IMR-90 (cell line): ENCODE results near the gene RND1. TPM values are rescaled to one million over a fixed set of nuclear protein-coding genes. Genes with fewer than 3 reads are reported as not detected.

Experiments used
- ATAC-seq: fragments of 200-7000 bp; cut with Tn5 transposase; 2 replicates; pipeline ENCODE4 v1.9.1; 2020; ENCODE audit warnings: low read depth, mild to moderate bottlenecking, moderate library complexity
- BruUV-seq: library from RNA; stranded (reverse); fragments of 400-500 nt; replicated peaks from 2 replicates; lab custom pipeline; 2021; lab: Mats Ljungman, UMichigan
- CTCF ChIA-PET: fragments of 300-600 bp; formaldehyde crosslinking; extraction: SDS; loops from one replicate; lab custom pipeline; 2021; ENCODE audit warnings: antibody characterized with exemption; lab: Yijun Ruan, JAX
- POLR2A ChIA-PET: fragments of 300-600 bp; sonication (Branson Sonifier 250); formaldehyde crosslinking; loops from one replicate; lab custom pipeline; 2022; ENCODE audit warnings: antibody characterized with exemption; ENCODE audit not compliant: unreplicated experiment; lab: Charles Lee
- DNase-seq: peaks from one replicate; pipeline ENCODE4 v3.0.0; 2013
- H2AFZ ChIP-seq: replicated peaks from 2 replicates; pipeline ENCODE3; 2013; ENCODE audit warnings: low read length, mild to moderate bottlenecking; ENCODE audit not compliant: poor library complexity
- H2AK5ac ChIP-seq: 2 replicates; pipeline ENCODE4 v1.6.1; 2013; ENCODE audit warnings: low read depth, low read length, inconsistent platforms
- H2AK9ac ChIP-seq: replicated peaks from 2 replicates; pipeline ENCODE3; 2013; ENCODE audit warnings: mild to moderate bottlenecking, low read depth, low read length, moderate library complexity; ENCODE audit not compliant: poor library complexity
- H2BK120ac ChIP-seq: 2 replicates; pipeline ENCODE4 v1.6.1; 2013; ENCODE audit warnings: low read depth, low read length, inconsistent platforms
- H2BK15ac ChIP-seq: 3 replicates; pipeline ENCODE4 v1.6.1; 2013; ENCODE audit warnings: low read depth, low read length, inconsistent platforms
- H2BK20ac ChIP-seq: 2 replicates; pipeline ENCODE4 v1.6.1; 2013; ENCODE audit warnings: low read depth, mild to moderate bottlenecking, inconsistent platforms, low read length, moderate library complexity
- H2BK5ac ChIP-seq: 2 replicates; pipeline ENCODE4 v1.6.1; 2013; ENCODE audit warnings: mild to moderate bottlenecking, low read depth, low read length, inconsistent platforms; ENCODE audit not compliant: poor library complexity, severe bottlenecking
- H3K14ac ChIP-seq: replicated peaks from 2 replicates; pipeline ENCODE4 v1.6.1; 2013; ENCODE audit warnings: low read depth, low read length, inconsistent platforms
- H3K18ac ChIP-seq: 2 replicates; pipeline ENCODE4 v1.6.1; 2013; ENCODE audit warnings: low read depth, low read length, control low read depth
- H3K23ac ChIP-seq: 2 replicates; pipeline ENCODE4 v1.6.1; 2013; ENCODE audit warnings: low read depth, low read length, inconsistent platforms
- H3K27ac ChIP-seq: 2 replicates; pipeline ENCODE4 v1.5.1; 2013; ENCODE audit warnings: mild to moderate bottlenecking, control low read depth, low read length; ENCODE audit not compliant: insufficient read depth
- H3K27me3 ChIP-seq: 2 replicates; pipeline ENCODE4 v1.6.1; 2013; ENCODE audit warnings: low read length; ENCODE audit not compliant: control insufficient read depth, insufficient read depth
- H3K36me3 ChIP-seq: 2 replicates; pipeline ENCODE4 v1.6.1; 2013; ENCODE audit warnings: low read length, mixed read lengths; ENCODE audit not compliant: control insufficient read depth, insufficient read depth
- H3K4ac ChIP-seq: 2 replicates; pipeline ENCODE4 v1.6.1; 2013; ENCODE audit warnings: low read depth, low read length, inconsistent platforms
- H3K4me1 ChIP-seq: 2 replicates; pipeline ENCODE4 v1.6.1; 2013; ENCODE audit warnings: low read length, mixed read lengths; ENCODE audit not compliant: control insufficient read depth, insufficient read depth
- H3K4me2 ChIP-seq: 2 replicates; pipeline ENCODE4 v1.6.1; 2013; ENCODE audit warnings: low read depth, mild to moderate bottlenecking, control low read depth, low read length, moderate library complexity
- H3K4me3 ChIP-seq: 2 replicates; pipeline ENCODE4 v1.5.1; 2013; ENCODE audit warnings: low read depth, mild to moderate bottlenecking, control low read depth, low read length, moderate library complexity; ENCODE audit not compliant: insufficient read depth
- H3K56ac ChIP-seq: 2 replicates; pipeline ENCODE4 v1.6.1; 2013; ENCODE audit warnings: low read length, inconsistent platforms; ENCODE audit not compliant: insufficient read depth; ENCODE audit errors: extremely low read depth
- H3K79me1 ChIP-seq, 2 experiments: 2 replicates each; pipeline ENCODE4 v1.6.1; 2013; ENCODE audit warnings: low read length in 2 of 2, inconsistent platforms in 1 of 2, low read depth in 1 of 2
- H3K9ac ChIP-seq: 2 replicates; pipeline ENCODE4 v1.6.1; 2013; ENCODE audit warnings: low read depth, low read length, control low read depth
- H3K9me1 ChIP-seq: 2 replicates; pipeline ENCODE4 v1.6.1; 2013; ENCODE audit warnings: low read length, inconsistent platforms; ENCODE audit not compliant: insufficient read depth
- H3K9me3 ChIP-seq: 2 replicates; pipeline ENCODE4 v1.6.1; 2013; ENCODE audit warnings: low read length; ENCODE audit not compliant: control insufficient read depth, insufficient read depth
- H4K20me1 ChIP-seq: 2 replicates; pipeline ENCODE4 v1.6.1; 2013; ENCODE audit warnings: low read length, inconsistent platforms; ENCODE audit not compliant: insufficient read depth
- H4K5ac ChIP-seq: 2 replicates; pipeline ENCODE4 v1.6.1; 2013; ENCODE audit warnings: mild to moderate bottlenecking, low read depth, low read length, control low read depth
- H4K8ac ChIP-seq, 2 experiments: 2 replicates each; pipeline ENCODE4 v1.6.1; 2013; ENCODE audit warnings: low read depth in 2 of 2, low read length in 2 of 2, control low read depth in 1 of 2, inconsistent platforms in 1 of 2
- H4K91ac ChIP-seq: 2 replicates; pipeline ENCODE4 v1.6.1; 2013; ENCODE audit warnings: low read depth, low read length, inconsistent platforms; ENCODE audit not compliant: insufficient read depth
- BHLHE40 ChIP-seq: fragments of 150-350 bp; IDR thresholded peaks from 2 replicates; pipeline ENCODE4 v1.6.1; 2016; ENCODE audit warnings: mild to moderate bottlenecking, low read depth, low read length
- CEBPB ChIP-seq: IDR thresholded peaks from 2 replicates; pipeline ENCODE4 v1.6.1; 2012; ENCODE audit warnings: low read depth, low read length, improper control_type of control experiment
- CHD1 ChIP-seq: IDR thresholded peaks from 2 replicates; pipeline ENCODE4 v1.6.1; 2012; ENCODE audit warnings: low read depth, low read length, improper control_type of control experiment
- FOS ChIP-seq: fragments of 150-350 bp; IDR thresholded peaks from 2 replicates; pipeline ENCODE4 v1.6.1; 2016; ENCODE audit warnings: low read depth, low read length
- MAFK ChIP-seq: IDR thresholded peaks from 2 replicates; pipeline ENCODE4 v1.6.1; 2012; ENCODE audit warnings: low read depth, low read length, improper control_type of control experiment
- MAZ ChIP-seq: IDR thresholded peaks from 2 replicates; pipeline ENCODE4 v1.6.1; 2012; ENCODE audit warnings: low read depth, mild to moderate bottlenecking, low read length, improper control_type of control experiment, moderate library complexity, borderline replicate concordance
- MXI1 ChIP-seq: IDR thresholded peaks from 2 replicates; pipeline ENCODE4 v1.6.1; 2012; ENCODE audit warnings: low read depth, mild to moderate bottlenecking, low read length, moderate library complexity, borderline replicate concordance
- NFE2L2 ChIP-seq: fragments of 150-350 bp; IDR thresholded peaks from 2 replicates; pipeline ENCODE4 v1.6.1; 2016; ENCODE audit warnings: low read depth, mild to moderate bottlenecking, low read length
- POLR2A ChIP-seq: IDR thresholded peaks from 2 replicates; pipeline ENCODE4 v1.6.1; 2012; ENCODE audit warnings: mild to moderate bottlenecking, low read depth, low read length
- RAD21 ChIP-seq: IDR thresholded peaks from 2 replicates; pipeline ENCODE4 v1.6.1; 2012; ENCODE audit warnings: low read length, improper control_type of control experiment
- RCOR1 ChIP-seq: IDR thresholded peaks from 2 replicates; pipeline ENCODE4 v1.6.1; 2012; ENCODE audit warnings: mild to moderate bottlenecking, low read length, improper control_type of control experiment; ENCODE audit not compliant: insufficient replicate concordance
- RFX5 ChIP-seq: IDR thresholded peaks from 2 replicates; pipeline ENCODE4 v1.8.0; 2012; ENCODE audit warnings: low read depth, mild to moderate bottlenecking, low read length, moderate library complexity
- SMC3 ChIP-seq: fragments of 150-350 bp; IDR thresholded peaks from 2 replicates; pipeline ENCODE4 v1.6.1; 2016; ENCODE audit warnings: low read depth, mild to moderate bottlenecking, antibody characterized with exemption, low read length, moderate library complexity
- USF2 ChIP-seq: fragments of 150-350 bp; IDR thresholded peaks from 2 replicates; pipeline ENCODE4 v1.6.1; 2017; ENCODE audit warnings: mild to moderate bottlenecking, antibody characterized with exemption, low read length, low read depth
- WGBS, 2 experiments: methylation state at CpG; one replicate each; pipeline versions ENCODE4 v1.1.5 to v1.1.7; 2013; ENCODE audit warnings: missing lambda C conversion rate in 2 of 2; ENCODE audit not compliant: insufficient read length in 1 of 2; ENCODE audit errors: extremely low coverage in 2 of 2; 5-methylcytosine and 5-hydroxymethylcytosine counted together
- dilution Hi-C: fragments of 300-500 bp; cut with HindIII; formaldehyde crosslinking; loops from one replicate; pipeline ENCODE4 v1.14.3; 2018; ENCODE audit warnings: low sequenced_read_pairs; ENCODE audit not compliant: unreplicated experiment
- in situ Hi-C: fragments of 300-500 bp; cut with MboI; formaldehyde crosslinking; loops from 3 replicates; pipeline ENCODE4 v1.14.3; 2019; ENCODE audit warnings: low sequenced_read_pairs, inconsistent platforms, mixed read lengths
- intact Hi-C: fragments of 100-400 bp; cut with micrococcal nuclease; formaldehyde crosslinking; loops from 2 replicates; pipeline ENCODE4 v1.10.0; 2022
- polyA plus RNA-seq, 3 experiments: library from polyadenylated mRNA; depleted of rRNA; stranded (reverse); fragments of >200 nt; gene quantifications; 2 replicates each; pipeline ENCODE4 v1.2.3, GENCODE V29; 2012; ENCODE audit warnings: low replicate concordance in 1 of 3
- total RNA-seq: library from RNA; depleted of rRNA; stranded (reverse); fragments of >200 nt; gene quantifications from 2 replicates; pipeline ENCODE4 v1.2.3, GENCODE V29; 2012
- TF ChIP-seq, protein P1 (sequence below): fragments of 150-350 bp; IDR thresholded peaks from 2 replicates; pipeline ENCODE4 v1.6.1; 2016; ENCODE audit warnings: low read depth, mild to moderate bottlenecking, low read length, moderate library complexity, borderline replicate concordance
- TF ChIP-seq, protein P2 (sequence below): conservative IDR thresholded peaks from 2 replicates; pipeline ENCODE4 v1.5.1; 2012; ENCODE audit warnings: mild to moderate bottlenecking, low read depth, low read length, improper control_type of control experiment

The RND1 gene
- total and polyA plus RNA-seq, 2 of the 4 experiments (the other 2 are of a cell fraction), result under 0.01 to 0.21 TPM

DNA sequence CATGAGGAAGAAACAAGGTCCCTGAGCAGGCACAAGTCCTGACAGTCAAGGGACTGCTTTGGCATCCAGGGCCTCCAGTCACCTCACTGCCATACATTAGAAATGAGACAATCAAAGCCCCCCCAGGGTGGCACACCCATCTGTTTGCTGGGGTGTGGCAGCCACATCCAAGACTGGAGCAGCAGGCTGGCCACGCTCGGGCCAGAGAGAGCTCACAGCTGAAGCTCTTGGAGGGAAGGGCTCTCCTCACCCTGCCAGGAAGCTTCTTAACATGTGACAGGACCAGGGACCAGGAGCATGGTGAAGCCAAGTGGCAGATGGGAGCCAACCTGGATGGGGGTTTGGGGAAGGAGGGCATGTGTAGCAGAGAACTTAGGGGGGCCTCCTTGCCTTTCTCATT, 37.4 kb downstream of the RND1 start:
- CTCF ChIA-PET, result interaction anchor here (0.6 kb wide), 1 partner anchor 171 kb away, joined by 5 read pairs; no protein-coding TSS in a partner anchor
- no peak for ATAC-seq

More for the DNA sequence above, 37.4 kb downstream of the RND1 start:
- in situ Hi-C loops, result no loop called here
- H2BK20ac ChIP-seq, result no peak overlapping the region
- no peak overlapping the region for H2AFZ ChIP-seq
- H3K36me3 ChIP-seq, result peaks cover 97% of the 10 kb centered on the region
- no peak overlapping the region for H4K91ac ChIP-seq
- H3K9ac ChIP-seq, result no peak overlapping the region
- TF ChIP-seq CEBPB, result no peak
- TF ChIP-seq RCOR1, result no peak
- TF ChIP-seq, protein P1, sequence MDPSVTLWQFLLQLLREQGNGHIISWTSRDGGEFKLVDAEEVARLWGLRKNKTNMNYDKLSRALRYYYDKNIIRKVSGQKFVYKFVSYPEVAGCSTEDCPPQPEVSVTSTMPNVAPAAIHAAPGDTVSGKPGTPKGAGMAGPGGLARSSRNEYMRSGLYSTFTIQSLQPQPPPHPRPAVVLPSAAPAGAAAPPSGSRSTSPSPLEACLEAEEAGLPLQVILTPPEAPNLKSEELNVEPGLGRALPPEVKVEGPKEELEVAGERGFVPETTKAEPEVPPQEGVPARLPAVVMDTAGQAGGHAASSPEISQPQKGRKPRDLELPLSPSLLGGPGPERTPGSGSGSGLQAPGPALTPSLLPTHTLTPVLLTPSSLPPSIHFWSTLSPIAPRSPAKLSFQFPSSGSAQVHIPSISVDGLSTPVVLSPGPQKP, result no peak
- TF ChIP-seq, protein P2, sequence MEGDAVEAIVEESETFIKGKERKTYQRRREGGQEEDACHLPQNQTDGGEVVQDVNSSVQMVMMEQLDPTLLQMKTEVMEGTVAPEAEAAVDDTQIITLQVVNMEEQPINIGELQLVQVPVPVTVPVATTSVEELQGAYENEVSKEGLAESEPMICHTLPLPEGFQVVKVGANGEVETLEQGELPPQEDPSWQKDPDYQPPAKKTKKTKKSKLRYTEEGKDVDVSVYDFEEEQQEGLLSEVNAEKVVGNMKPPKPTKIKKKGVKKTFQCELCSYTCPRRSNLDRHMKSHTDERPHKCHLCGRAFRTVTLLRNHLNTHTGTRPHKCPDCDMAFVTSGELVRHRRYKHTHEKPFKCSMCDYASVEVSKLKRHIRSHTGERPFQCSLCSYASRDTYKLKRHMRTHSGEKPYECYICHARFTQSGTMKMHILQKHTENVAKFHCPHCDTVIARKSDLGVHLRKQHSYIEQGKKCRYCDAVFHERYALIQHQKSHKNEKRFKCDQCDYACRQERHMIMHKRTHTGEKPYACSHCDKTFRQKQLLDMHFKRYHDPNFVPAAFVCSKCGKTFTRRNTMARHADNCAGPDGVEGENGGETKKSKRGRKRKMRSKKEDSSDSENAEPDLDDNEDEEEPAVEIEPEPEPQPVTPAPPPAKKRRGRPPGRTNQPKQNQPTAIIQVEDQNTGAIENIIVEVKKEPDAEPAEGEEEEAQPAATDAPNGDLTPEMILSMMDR, result no peak
- TF ChIP-seq NFE2L2, result no peak
- TF ChIP-seq RFX5, result no peak
- TF ChIP-seq CHD1, result no peak
- TF ChIP-seq POLR2A, result no peak
- TF ChIP-seq RAD21, result no peak
- TF ChIP-seq MAZ, result no peak
- TF ChIP-seq BHLHE40, result no peak
- TF ChIP-seq USF2, result no peak
- TF ChIP-seq MAFK, result no peak
- no peak for TF ChIP-seq SMC3
- no peak for TF ChIP-seq MXI1
- TF ChIP-seq FOS, result no peak
- no peaks in the 10 kb centered on the region for H3K27me3 ChIP-seq
- no peak for DNase-seq
- H2BK15ac ChIP-seq, result no peak overlapping the region
- H4K8ac ChIP-seq, result no peak overlapping the region
- no peak overlapping the region for H2BK5ac ChIP-seq
- no peak overlapping the region for H3K56ac ChIP-seq
- POLR2A ChIA-PET, result no interaction called here
- TSS peak; percentile 80 for BruUV-seq
- no peak overlapping the region for H3K27ac ChIP-seq
- H3K4me2 ChIP-seq, result no peak overlapping the region
- no peaks in the 10 kb centered on the region for H3K9me3 ChIP-seq
- no peak overlapping the region for H3K23ac ChIP-seq
- 86% methylated on average over 2 of the region's 2 CpGs; no CpG with 5 or more reads in 1 of the 2 experiments for WGBS, 2 experiments
- no peak overlapping the region for H2AK9ac ChIP-seq
- H3K4ac ChIP-seq, result no peak overlapping the region
- H3K79me1 ChIP-seq, result peaks cover 0 to 13% of the 10 kb centered on the region in 2 experiments; a peak in 2 of 4 replicates
- no peak overlapping the region for H3K14ac ChIP-seq
- no peaks in the 10 kb centered on the region; the same call in none of the 2 replicates for H3K9me1 ChIP-seq
- H2BK120ac ChIP-seq, result no peak overlapping the region
- H3K4me1 ChIP-seq, result no peaks in the 10 kb centered on the region
- H3K18ac ChIP-seq, result no peak overlapping the region
- dilution Hi-C loops, result no loop called here
- H2AK5ac ChIP-seq, result no peak overlapping the region
- H4K20me1 ChIP-seq, result peaks cover 27% of the 10 kb centered on the region
- H4K5ac ChIP-seq, result no peak overlapping the region
- no peak overlapping the region for H3K4me3 ChIP-seq
- intact Hi-C loops, result no loop called here
